H1 (cell line): ENCODE results near the gene PRPH2. TPM values are rescaled to one million over a fixed set of nuclear protein-coding genes. Genes with fewer than 3 reads are reported as not detected.

Experiments
- BCL11A ChIP-seq, 2 experiments: IDR thresholded peaks; one replicate each; pipeline ENCODE4 v1.6.1; 2011; ENCODE audit warnings: low read depth in 2 of 2, low read length in 2 of 2, mild to moderate bottlenecking in 2 of 2
- CREB1 ChIP-seq: IDR thresholded peaks from 2 replicates; pipeline ENCODE4 v1.6.1; 2012; ENCODE audit warnings: inconsistent platforms
- KDM4A ChIP-seq: IDR thresholded peaks from one replicate; pipeline ENCODE4 v1.7.1; 2012; ENCODE audit warnings: low read depth, mild to moderate bottlenecking, moderate library complexity, low read length, inconsistent platforms; ENCODE audit not compliant: severe bottlenecking
- SP4 ChIP-seq: IDR thresholded peaks from 2 replicates; pipeline ENCODE4 v1.6.1; 2012; ENCODE audit warnings: low read length, inconsistent platforms
- SUZ12 ChIP-seq: fragments of 200-600 bp; sonication (generic); IDR thresholded peaks from 2 replicates; pipeline ENCODE4 v1.6.1; 2012; ENCODE audit warnings: mild to moderate bottlenecking, inconsistent platforms, low read length, moderate library complexity, mixed read lengths
- TAF1 ChIP-seq: IDR thresholded peaks from 2 replicates; pipeline ENCODE4 v1.6.1; 2011; ENCODE audit warnings: mild to moderate bottlenecking, low read depth, low read length
- polyA plus RNA-seq, 7 experiments: library from polyadenylated mRNA; depleted of rRNA in 3 of 7; stranded (reverse) in 5 of 7; unstranded in 2 of 7; fragments of >200 nt in 5 of 7; fragments of 200-250 nt in 2 of 7; gene quantifications; 1 replicate in 5 of 7; 2 replicates in 1 of 7; 4 replicates in 1 of 7; pipeline versions ENCODE4 v1.2.1 to v1.2.3, GENCODE V29; 2011 to 2013; ENCODE audit warnings: missing spikeins in 2 of 7, mixed read lengths in 2 of 7
- total RNA-seq: library from RNA; stranded (reverse); fragmentation: NEBNext Ultra II Directional; extraction: Animal tissue kit (Norgen Biotek cat#: 25700); gene quantifications from 2 replicates; pipeline ENCODE4 v1.2.1, GENCODE V29; 2021

The PRPH2 gene
- total and polyA plus RNA-seq, 2 of the 8 experiments (the other 6 are each of a cell fraction or from before 2014, with no cell fraction given), result 0.23 to 0.65 TPM

DNA sequence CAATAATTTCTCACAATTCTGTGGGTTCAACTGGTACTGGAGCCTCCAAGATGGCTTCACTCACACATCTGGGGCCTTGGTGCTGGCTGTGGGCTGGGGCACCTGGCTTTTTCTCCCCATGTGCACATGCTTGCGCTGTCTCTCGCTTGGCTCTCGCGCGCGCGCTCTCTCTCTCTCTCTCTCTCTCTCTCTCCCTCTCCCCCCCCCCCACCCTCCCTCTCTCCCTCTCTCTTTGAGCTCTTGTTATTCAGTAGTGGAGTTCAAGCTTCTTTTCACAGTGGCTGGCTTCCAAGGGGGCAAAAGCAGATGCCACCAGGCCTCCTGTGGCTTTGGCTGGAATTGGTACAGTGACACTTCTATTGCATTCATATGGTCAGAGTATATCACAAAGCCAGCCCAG, 34.3 kb upstream of the PRPH2 start (continued):
- TF ChIP-seq TAF1, result 0 out of 2 replicates have a peak, but pooled peaks have one; percentile 27
- TF ChIP-seq KDM4A, result no peak
- no peak for TF ChIP-seq BCL11A (IDR thresholded peaks at IDR 0.05; ENCODE audit: low read depth in 2 of 2, low read length in 2 of 2)
- TF ChIP-seq SP4, result 0 out of 2 replicates have a peak, but pooled peaks have one; percentile 2
- TF ChIP-seq SUZ12, result no peak
- TF ChIP-seq CREB1, result no peak
- TF ChIP-seq, all 59 proteins: peak for 8
